NCI-H2107 (cell line): ENCODE measurements around the gene WNT7A.

Source experiments
- DNase-seq: peaks from one replicate; lab custom pipeline; 2025; lab: John Stamatoyannopoulos, UW

The WNT7A gene

GRCh38 chr3:13770170-13771169, 109.4 kb downstream of the WNT7A start:
- DNase-seq, result no peak

DNA sequence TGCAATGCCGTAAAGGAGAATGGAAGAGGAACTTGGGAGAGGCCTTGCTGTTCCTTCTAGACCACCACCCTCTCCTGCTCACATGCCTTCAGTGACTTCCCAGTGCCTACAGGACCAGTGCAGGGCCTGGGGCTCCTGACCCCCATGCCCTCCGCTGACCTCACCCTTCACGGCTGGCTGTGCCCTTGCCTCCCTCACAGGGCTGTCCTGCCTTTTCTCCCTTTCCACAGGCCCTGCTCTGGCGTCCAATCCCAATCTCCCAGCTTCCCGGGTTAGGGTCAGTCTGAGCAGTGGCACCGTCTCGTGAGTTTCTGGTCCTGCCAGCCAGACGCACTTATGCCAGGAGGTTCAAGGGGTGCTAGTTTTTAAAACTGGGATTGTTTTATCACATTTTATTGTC, 110.4 kb downstream of the WNT7A start:
- no peak for DNase-seq

GRCh38 chr3:13768453-13768852, 111.4 kb downstream of the WNT7A start:
- DNase-seq, result no peak

DNA sequence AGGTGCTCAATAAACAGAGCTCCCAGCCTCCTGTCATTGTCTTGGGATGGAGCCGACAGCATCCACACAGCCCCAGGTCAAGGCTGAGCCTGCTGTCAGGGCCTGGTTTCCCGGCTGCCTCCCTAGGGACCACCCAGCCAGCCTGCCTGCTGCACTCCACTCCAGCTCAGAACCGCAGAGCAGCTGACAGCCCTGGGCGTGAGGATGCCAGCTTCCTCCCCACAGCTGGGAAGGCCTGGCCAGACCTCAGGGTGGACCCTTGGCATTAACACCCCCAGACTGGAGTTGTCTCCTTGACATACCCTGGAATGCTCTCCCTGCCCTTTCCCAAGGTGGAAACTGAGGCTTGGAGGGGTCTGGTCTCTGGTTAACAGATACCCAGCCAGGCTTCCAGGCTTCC, 112.0 kb downstream of the WNT7A start:
- DNase-seq, result no peak

DNA sequence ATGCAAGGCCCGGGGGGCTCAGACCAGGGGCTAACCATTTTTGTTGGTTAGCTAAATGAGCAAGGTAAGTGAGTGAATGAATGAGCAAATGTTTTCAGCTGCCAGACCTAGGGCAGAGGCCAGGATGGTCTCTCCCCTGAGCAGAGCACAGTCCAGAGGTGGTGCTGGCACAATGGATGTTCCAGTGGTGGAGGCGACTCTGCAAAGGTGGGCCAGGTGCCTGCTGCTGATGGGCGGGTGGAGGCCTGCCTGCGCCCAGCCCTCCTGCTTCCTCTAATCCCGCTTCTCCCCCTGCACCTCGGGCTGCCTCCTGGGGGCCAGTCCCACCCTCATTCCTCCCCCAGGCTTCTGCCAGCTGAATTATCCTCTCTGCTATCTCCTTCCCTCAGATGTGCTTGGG, 112.8 kb downstream of the WNT7A start:
- no peak for DNase-seq
